A549 (cell line): ENCODE results near the gene SMARCA5. TPM values are rescaled to one million over a fixed set of nuclear protein-coding genes. Genes with fewer than 3 reads are reported as not detected.

ENCODE experiments used
- BHLHE40 ChIP-seq: IDR thresholded peaks from 2 replicates; pipeline ENCODE4 v1.6.1; 2012; ENCODE audit warnings: low read depth, low read length, inconsistent platforms
- CBX8 ChIP-seq: fragments of 200-600 bp; sonication (generic); IDR thresholded peaks from 2 replicates; pipeline ENCODE4 v1.6.1; 2016
- CEBPB ChIP-seq, 2 experiments: fragments of >200 bp in 1 of 2; sonication (Bioruptor Twin) in 1 of 2; formaldehyde crosslinking in 1 of 2; IDR thresholded peaks; 2 replicates each; pipeline ENCODE4 v1.6.1; 2012 to 2016
- EHF ChIP-seq: fragments of 250-450 bp; sonication (Bioruptor Pico); IDR thresholded peaks from 2 replicates; pipeline ENCODE4 v1.5.0; 2020; ENCODE audit warnings: mild to moderate bottlenecking
- ESRRA ChIP-seq: fragments of 150-350 bp; IDR thresholded peaks from 2 replicates; pipeline ENCODE4 v1.6.1; 2014; ENCODE audit warnings: mild to moderate bottlenecking, low read length, borderline replicate concordance
- FOSB ChIP-seq: fragments of 250-450 bp; sonication (Bioruptor Pico); IDR thresholded peaks from 2 replicates; pipeline ENCODE4 v1.5.0; 2020; ENCODE audit warnings: mild to moderate bottlenecking, moderate library complexity
- GATA3 ChIP-seq: IDR thresholded peaks from 2 replicates; pipeline ENCODE4 v1.6.1; 2012; ENCODE audit warnings: borderline replicate concordance
- HDAC2 ChIP-seq: fragments of 200-600 bp; sonication (generic); IDR thresholded peaks from 2 replicates; pipeline ENCODE4 v1.6.1; 2016
- HOXB13 ChIP-seq: fragments of 250-450 bp; sonication (Bioruptor Pico); IDR thresholded peaks from 2 replicates; pipeline ENCODE4 v1.5.0; 2020; ENCODE audit warnings: low read depth, mild to moderate bottlenecking, moderate library complexity
- JUN ChIP-seq, 2 experiments: fragments of >200 bp; sonication (Bioruptor Twin); formaldehyde crosslinking; IDR thresholded peaks; 2 replicates in 1 of 2; 3 replicates in 1 of 2; pipeline ENCODE4 v1.6.1; 2016 to 2017
- KDM5A ChIP-seq: fragments of 200-600 bp; sonication (generic); IDR thresholded peaks from 2 replicates; pipeline ENCODE4 v1.6.1; 2016; ENCODE audit warnings: antibody characterized with exemption, mild to moderate bottlenecking
- MAFK ChIP-seq: fragments of 450-650 bp; IDR thresholded peaks from 2 replicates; pipeline ENCODE4 v1.6.1; 2014; ENCODE audit not compliant: partially characterized antibody
- MYC ChIP-seq: IDR thresholded peaks from 2 replicates; pipeline ENCODE4 v1.6.1; 2012; ENCODE audit warnings: mild to moderate bottlenecking, inconsistent platforms, low read length, improper control_type of control experiment, borderline replicate concordance
- NFE2L2 ChIP-seq: fragments of 150-350 bp; conservative IDR thresholded peaks from 2 replicates; pipeline ENCODE4 v1.6.1; 2014; ENCODE audit warnings: low read length
- NR3C1 ChIP-seq: fragments of >200 bp; sonication (Bioruptor Twin); formaldehyde crosslinking; IDR thresholded peaks from 3 replicates; pipeline ENCODE4 v1.6.1; 2017
- PHF8 ChIP-seq: fragments of 200-600 bp; sonication (generic); IDR thresholded peaks from 2 replicates; pipeline ENCODE4 v1.6.1; 2016; ENCODE audit warnings: low read depth, mild to moderate bottlenecking, antibody characterized with exemption, moderate library complexity, borderline replicate concordance
- RCOR1 ChIP-seq: fragments of 150-350 bp; IDR thresholded peaks from 2 replicates; pipeline ENCODE4 v1.6.1; 2014; ENCODE audit warnings: antibody characterized with exemption, low read length, low read depth
- RNF2 ChIP-seq: fragments of 200-600 bp; sonication (generic); IDR thresholded peaks from 2 replicates; pipeline ENCODE4 v1.6.1; 2016; ENCODE audit warnings: low read depth, mild to moderate bottlenecking, antibody characterized with exemption, moderate library complexity, borderline replicate concordance
- SMC3 ChIP-seq: fragments of >200 bp; sonication (Bioruptor Twin); formaldehyde crosslinking; IDR thresholded peaks from 3 replicates; pipeline ENCODE4 v1.6.1; 2018; ENCODE audit warnings: inconsistent platforms
- SREBF2 ChIP-seq: fragments of 450-650 bp; IDR thresholded peaks from 2 replicates; pipeline ENCODE4 v1.6.1; 2014; ENCODE audit warnings: mild to moderate bottlenecking, moderate library complexity
- ZC3H11A ChIP-seq: fragments of 450-650 bp; IDR thresholded peaks from 2 replicates; pipeline ENCODE4 v1.6.1; 2014; ENCODE audit warnings: antibody characterized with exemption, mild to moderate bottlenecking
- polyA plus RNA-seq, 4 experiments: library from polyadenylated mRNA; depleted of rRNA in 3 of 4; stranded (reverse); fragments of >200 nt; fragmentation: RNase III in 1 of 4; extraction: RNeasy Plus Mini Kit Qiagen cat#74134 plus additional on column Dnase treatment in 1 of 4; gene quantifications; 2 replicates in 3 of 4; 3 replicates in 1 of 4; pipeline ENCODE4 v1.2.3, GENCODE V29; 2011 to 2017
- TF ChIP-seq, protein P1 (sequence below): fragments of 200-600 bp; sonication (generic); IDR thresholded peaks from 2 replicates; pipeline ENCODE4 v1.6.1; 2016; ENCODE audit warnings: antibody characterized with exemption, mild to moderate bottlenecking, moderate library complexity
- TF ChIP-seq, protein P2 (sequence below): fragments of 450-650 bp; IDR thresholded peaks from 2 replicates; pipeline ENCODE4 v1.6.1; 2014; ENCODE audit warnings: antibody characterized with exemption
- TF ChIP-seq, protein P3 (sequence below): IDR thresholded peaks from 2 replicates; pipeline ENCODE4 v1.6.1; 2012
- TF ChIP-seq, protein P4 (sequence below): fragments of >200 bp; sonication (Bioruptor Twin); formaldehyde crosslinking; IDR thresholded peaks from 2 replicates; pipeline ENCODE4 v1.6.1; 2016
- TF ChIP-seq, protein P5 (sequence below): fragments of 250-450 bp; sonication (Bioruptor Pico); IDR thresholded peaks from 2 replicates; pipeline ENCODE4 v1.5.0; 2021; ENCODE audit warnings: mild to moderate bottlenecking, moderate library complexity, borderline replicate concordance
- TF ChIP-seq, protein P6 (sequence below): fragments of 250-450 bp; sonication (Bioruptor Pico); IDR thresholded peaks from 2 replicates; pipeline ENCODE4 v1.5.0; 2020; ENCODE audit warnings: low read depth, mild to moderate bottlenecking, moderate library complexity

Gene SMARCA5
- polyA plus RNA-seq, 2 of the 4 experiments (the other 2 are of a cell fraction) = 22.2 to 33.4 TPM

DNA sequence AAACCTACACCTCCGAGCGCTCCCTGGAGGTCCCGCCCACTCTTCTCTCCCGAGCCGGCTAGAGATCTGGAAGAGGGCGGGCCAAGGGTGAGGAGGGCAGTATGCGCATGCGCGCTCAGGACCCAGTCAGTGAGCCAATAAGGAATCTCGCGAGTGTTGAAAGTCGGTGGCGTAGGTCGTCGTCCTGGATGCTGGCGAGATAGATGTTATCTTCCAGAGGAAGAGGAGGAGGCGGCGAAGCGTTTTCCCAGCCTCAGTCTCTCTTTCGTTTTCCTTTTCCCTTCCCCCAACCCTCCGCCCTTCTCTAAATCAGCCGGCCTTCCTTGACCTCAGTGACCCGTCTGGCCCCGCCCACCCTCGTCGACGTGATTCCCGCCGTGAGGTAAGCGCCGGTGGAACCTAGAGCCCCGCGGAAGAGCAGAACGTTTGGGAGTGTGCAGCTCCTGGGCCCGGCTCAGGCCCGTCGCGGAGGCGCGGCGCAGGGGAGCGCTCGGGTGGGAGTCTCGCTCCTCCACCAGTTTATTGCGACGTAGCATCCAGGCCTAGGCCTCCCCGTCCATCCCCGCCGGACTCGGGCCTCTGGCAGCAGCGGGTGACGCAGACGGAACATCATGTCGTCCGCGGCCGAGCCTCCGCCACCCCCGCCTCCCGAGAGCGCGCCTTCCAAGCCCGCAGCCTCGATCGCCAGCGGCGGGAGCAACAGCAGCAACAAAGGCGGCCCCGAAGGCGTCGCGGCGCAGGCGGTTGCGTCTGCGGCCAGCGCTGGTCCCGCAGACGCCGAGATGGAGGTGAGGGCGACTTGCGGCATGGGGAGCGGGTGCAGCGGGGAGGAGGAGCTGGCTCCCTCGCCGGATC lies at the start of gene SMARCA5 (continued):
- TF ChIP-seq NFE2L2 (no peak), KDM5A (no peak), PHF8 (peak; percentile 91), ESRRA (no peak), EHF (CRISPR knock-in tag) (no peak), MYC (no peak), NR3C1 (no peak), SREBF2 (no peak), MAFK (no peak), FOSB (CRISPR knock-in tag) (no peak), HDAC2 (no peak), HOXB13 (no peak), CEBPB (IDR thresholded peaks at IDR 0.05) (no peak), BHLHE40 (no peak), JUN (IDR thresholded peaks at IDR 0.05) (peak in 1 of 2 experiments; percentile 68; a peak in 2 of 5 replicates), RNF2 (no peak), ZC3H11A (no peak), SMC3 (no peak), CBX8 (no peak), RCOR1 (no peak), GATA3 (peak; percentile 91)
- TF ChIP-seq, protein P1, sequence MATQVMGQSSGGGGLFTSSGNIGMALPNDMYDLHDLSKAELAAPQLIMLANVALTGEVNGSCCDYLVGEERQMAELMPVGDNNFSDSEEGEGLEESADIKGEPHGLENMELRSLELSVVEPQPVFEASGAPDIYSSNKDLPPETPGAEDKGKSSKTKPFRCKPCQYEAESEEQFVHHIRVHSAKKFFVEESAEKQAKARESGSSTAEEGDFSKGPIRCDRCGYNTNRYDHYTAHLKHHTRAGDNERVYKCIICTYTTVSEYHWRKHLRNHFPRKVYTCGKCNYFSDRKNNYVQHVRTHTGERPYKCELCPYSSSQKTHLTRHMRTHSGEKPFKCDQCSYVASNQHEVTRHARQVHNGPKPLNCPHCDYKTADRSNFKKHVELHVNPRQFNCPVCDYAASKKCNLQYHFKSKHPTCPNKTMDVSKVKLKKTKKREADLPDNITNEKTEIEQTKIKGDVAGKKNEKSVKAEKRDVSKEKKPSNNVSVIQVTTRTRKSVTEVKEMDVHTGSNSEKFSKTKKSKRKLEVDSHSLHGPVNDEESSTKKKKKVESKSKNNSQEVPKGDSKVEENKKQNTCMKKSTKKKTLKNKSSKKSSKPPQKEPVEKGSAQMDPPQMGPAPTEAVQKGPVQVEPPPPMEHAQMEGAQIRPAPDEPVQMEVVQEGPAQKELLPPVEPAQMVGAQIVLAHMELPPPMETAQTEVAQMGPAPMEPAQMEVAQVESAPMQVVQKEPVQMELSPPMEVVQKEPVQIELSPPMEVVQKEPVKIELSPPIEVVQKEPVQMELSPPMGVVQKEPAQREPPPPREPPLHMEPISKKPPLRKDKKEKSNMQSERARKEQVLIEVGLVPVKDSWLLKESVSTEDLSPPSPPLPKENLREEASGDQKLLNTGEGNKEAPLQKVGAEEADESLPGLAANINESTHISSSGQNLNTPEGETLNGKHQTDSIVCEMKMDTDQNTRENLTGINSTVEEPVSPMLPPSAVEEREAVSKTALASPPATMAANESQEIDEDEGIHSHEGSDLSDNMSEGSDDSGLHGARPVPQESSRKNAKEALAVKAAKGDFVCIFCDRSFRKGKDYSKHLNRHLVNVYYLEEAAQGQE = peak; percentile 89
- TF ChIP-seq, protein P2, sequence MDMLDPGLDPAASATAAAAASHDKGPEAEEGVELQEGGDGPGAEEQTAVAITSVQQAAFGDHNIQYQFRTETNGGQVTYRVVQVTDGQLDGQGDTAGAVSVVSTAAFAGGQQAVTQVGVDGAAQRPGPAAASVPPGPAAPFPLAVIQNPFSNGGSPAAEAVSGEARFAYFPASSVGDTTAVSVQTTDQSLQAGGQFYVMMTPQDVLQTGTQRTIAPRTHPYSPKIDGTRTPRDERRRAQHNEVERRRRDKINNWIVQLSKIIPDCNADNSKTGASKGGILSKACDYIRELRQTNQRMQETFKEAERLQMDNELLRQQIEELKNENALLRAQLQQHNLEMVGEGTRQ = no peak
- TF ChIP-seq, protein P3, sequence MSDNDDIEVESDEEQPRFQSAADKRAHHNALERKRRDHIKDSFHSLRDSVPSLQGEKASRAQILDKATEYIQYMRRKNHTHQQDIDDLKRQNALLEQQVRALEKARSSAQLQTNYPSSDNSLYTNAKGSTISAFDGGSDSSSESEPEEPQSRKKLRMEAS = 0 out of 2 replicates have a peak, but pooled peaks have one; percentile 15
- TF ChIP-seq, protein P4, sequence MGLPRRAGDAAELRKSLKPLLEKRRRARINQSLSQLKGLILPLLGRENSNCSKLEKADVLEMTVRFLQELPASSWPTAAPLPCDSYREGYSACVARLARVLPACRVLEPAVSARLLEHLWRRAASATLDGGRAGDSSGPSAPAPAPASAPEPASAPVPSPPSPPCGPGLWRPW = no peak
- TF ChIP-seq, protein P5, sequence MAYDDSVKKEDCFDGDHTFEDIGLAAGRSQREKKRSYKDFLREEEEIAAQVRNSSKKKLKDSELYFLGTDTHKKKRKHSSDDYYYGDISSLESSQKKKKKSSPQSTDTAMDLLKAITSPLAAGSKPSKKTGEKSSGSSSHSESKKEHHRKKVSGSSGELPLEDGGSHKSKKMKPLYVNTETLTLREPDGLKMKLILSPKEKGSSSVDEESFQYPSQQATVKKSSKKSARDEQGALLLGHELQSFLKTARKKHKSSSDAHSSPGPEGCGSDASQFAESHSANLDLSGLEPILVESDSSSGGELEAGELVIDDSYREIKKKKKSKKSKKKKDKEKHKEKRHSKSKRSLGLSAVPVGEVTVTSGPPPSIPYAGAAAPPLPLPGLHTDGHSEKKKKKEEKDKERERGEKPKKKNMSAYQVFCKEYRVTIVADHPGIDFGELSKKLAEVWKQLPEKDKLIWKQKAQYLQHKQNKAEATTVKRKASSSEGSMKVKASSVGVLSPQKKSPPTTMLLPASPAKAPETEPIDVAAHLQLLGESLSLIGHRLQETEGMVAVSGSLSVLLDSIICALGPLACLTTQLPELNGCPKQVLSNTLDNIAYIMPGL (CRISPR knock-in tag) = no peak
- TF ChIP-seq, protein P6, sequence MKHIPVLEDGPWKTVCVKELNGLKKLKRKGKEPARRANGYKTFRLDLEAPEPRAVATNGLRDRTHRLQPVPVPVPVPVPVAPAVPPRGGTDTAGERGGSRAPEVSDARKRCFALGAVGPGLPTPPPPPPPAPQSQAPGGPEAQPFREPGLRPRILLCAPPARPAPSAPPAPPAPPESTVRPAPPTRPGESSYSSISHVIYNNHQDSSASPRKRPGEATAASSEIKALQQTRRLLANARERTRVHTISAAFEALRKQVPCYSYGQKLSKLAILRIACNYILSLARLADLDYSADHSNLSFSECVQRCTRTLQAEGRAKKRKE (CRISPR knock-in tag) = no peak
- TF ChIP-seq, all 56 proteins: peak for 10
